Measurements from ENCODE around the gene PAGR1.
"Not testable (repeated sequence)": the region's sequence is repeated elsewhere in the genome, so short reads cannot be mapped to it uniquely, and the experiment has no call there.

PAGR1 gene

DNA sequence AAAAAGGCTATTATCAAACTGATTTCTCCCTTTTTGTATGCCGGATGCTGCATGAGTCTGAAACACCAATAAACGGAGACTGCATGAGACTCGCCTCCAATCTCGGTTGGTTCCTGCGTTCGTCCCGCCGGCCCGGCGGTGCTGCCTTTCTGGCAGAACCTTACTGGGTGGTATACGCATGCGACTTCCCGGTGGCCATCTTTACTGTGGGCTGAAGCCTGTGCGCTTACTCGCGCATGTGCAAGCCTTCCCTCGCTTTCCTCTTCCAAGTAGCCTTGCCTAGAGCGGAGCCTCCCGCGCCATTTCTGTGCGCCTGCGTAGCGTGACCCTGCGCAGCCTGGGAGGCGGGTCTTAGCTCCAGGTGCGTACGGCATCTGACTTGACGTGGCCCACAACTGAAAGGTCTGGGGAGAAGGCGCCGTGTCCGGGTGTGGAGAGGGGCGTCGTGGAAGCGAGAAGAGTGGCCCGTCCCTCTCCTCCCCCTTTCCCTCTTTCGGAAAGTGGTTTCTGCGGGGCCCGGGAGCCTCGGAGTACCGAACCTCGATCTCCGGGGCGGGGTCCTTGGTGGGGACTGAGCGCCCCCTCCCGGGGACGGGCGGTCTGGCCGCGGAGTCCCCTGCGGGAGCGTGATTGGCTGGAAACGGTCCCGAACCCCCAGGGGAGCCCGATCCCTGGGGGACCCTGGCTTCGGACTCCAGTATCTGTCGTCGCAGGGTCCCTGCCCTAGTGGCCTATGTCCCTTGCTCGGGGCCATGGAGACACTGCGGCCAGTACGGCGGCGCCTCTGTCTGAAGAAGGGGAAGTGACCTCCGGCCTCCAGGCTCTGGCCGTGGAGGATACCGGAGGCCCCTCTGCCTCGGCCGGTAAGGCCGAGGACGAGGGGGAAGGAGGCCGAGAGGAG, at the start of gene PAGR1:
PAGR1 (plus strand) TSS at position 360 of the 901 bp plus-strand sequence; CDS start at position 734, 374 bp downstream.
- peak; percentile 98 to 99 for DNase-seq

- no peak for DNase-seq
Observed at GRCh38 chr16:29766571-29766970, 49.4 kb upstream of the PAGR1 start.

DNA sequence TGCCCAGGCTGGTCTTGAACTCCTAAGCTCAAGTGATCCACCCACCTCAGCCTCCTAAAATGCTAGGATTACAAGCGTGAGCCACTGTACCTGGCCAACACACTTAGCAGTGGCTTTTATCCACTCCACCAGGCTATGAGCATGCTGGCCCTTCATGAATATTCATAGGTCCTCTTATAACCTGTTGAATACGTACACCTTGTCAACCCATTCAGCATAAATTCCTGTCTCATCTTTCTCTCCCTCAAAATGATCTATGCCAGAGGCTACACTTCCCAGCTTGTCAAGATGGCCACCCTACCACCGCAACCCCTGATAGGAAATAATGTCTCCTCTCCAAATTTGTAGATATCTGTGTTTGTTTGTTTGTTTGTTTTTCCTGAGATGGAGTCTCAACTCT, 48.9 kb upstream of the PAGR1 start:
- no peak for DNase-seq

DNA sequence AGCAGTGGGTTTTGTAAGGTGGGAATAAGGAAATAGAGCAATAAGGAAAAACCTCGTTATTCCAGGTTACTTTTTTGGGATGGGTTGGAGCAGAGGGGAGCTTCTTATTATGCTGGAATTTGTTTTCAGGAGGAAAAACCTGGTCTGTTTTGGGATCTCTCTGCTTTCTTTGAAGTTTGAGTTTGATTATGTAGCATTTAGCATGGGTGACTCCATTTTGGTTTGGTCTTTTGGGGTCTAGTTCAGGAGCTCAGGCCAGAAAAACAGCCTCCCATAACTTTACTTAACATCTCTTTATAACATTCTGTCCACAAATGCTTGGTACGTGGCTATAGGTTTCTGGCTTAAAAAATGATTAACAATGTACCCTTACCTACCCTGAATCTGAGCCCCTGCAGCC, 46.4 kb upstream of the PAGR1 start:
- DNase-seq: no peak

DNA sequence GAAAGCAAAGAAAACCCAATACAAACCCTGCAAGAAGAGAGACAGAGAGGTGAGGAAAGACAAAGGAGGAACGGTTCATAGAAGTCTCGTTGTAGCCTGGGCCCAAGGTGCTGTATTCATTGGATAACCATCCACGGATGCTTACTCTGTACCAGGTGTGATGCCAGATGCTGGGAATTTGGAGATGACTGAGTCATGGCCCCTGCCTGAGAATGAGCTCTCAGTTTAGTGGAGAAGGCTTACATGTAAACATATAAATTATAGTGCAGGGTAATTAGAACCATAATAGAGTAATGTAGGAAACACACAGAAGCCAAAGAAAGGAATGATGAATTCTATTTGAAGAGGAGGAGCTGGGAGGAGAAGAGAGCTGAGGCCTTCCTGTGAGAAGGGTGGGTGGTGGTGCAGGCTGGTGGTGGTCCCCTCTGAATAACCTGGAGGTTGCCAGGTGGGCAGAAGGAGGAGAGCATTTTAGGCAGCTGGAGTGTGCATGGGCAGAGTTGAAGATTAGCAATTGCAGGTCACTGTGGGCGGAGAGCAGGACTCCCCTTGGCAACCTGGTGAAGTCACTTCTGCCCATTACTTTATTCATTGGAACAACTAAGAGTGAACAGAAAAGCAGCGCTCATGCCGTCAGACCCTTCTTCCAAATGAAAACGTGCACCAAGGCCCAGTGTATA, 45.6 kb upstream of the PAGR1 start:
- no peak for DNase-seq

DNA sequence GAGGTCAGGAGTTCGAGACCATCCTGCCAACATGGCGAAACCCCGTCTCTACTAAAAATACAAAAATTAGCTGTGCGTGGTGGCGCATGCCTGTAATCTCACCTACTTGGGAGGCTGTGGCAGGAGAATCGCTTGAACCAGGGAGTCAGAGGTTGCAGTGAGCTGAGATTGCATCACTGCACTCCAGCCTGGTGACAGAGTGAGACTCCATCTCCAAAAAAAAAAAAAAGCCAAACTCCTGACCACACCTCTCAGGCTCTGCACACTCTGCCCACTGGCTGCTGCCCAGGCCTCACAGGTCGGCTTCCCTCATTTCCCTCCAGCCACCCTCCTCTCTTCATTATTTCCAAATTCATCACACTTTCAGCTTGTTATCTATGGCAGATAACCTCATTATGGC, 43.6 kb upstream of the PAGR1 start:
- DNase-seq: not testable (repeated sequence)

DNA sequence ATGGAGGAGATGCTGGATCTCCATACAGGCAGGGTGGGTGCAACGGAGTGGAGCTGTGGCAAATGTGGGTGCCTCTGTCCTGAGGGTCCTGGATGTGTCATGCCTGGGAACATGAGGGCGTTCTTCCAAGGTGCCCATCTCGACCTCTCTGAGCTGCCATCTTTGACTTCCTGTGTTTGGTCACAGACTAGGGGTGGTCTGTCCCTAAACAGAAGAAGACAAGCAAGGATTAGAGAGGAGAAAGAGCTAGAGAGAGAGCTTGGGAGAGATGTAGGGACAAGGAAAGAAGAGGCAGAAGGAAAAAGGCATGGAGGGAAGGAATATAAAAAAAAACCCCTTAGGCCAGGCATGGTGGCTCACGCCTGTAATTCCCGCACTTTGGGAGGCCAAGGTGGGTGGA, 41.2 kb upstream of the PAGR1 start:
- no peak for DNase-seq

DNA sequence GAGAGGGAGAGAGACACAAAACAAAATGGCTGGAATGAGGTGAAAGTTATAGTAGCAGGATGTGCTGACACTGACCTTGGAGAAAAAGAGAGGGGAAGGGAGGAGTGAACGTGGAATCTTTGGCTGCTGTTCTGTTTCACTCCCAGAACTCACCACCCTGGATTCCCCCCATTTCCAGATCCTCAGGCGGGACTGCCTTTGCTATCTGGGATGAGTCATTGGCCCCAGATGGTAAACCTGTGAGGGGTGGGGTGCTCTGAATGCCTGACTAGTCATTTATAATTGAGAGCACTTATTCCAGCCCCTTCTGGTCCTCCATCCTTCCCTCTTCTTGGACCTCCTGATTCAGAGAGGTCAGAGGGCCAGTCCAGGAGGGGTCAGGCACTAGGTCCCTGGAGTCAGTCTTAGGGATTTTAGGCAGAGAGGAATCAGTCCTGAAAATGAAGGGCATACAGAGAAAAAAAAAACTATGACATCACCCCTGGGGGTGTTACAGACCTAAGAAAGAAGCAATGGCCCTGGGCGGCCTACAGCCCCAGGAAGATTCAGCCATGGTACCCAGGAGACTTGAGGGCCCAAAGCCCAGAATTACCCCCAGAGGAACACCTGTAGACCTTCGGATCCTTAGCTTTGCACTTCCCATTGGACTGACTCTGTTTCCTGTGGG, 40.1 kb upstream of the PAGR1 start:
- DNase-seq: no peak

- no peak for DNase-seq
Observed at GRCh38 chr16:29777576-29778350, 38.2 kb upstream of the PAGR1 start, which contains the start of gene ZG16. Gene ZG16, plus strand, starts transcription at chr16:29778256. Its CDS starts 1,011 bp downstream, at chr16:29779267.

GRCh38 chr16:29779474-29779873, 36.5 kb upstream of the PAGR1 start:
- DNase-seq: no peak

DNA sequence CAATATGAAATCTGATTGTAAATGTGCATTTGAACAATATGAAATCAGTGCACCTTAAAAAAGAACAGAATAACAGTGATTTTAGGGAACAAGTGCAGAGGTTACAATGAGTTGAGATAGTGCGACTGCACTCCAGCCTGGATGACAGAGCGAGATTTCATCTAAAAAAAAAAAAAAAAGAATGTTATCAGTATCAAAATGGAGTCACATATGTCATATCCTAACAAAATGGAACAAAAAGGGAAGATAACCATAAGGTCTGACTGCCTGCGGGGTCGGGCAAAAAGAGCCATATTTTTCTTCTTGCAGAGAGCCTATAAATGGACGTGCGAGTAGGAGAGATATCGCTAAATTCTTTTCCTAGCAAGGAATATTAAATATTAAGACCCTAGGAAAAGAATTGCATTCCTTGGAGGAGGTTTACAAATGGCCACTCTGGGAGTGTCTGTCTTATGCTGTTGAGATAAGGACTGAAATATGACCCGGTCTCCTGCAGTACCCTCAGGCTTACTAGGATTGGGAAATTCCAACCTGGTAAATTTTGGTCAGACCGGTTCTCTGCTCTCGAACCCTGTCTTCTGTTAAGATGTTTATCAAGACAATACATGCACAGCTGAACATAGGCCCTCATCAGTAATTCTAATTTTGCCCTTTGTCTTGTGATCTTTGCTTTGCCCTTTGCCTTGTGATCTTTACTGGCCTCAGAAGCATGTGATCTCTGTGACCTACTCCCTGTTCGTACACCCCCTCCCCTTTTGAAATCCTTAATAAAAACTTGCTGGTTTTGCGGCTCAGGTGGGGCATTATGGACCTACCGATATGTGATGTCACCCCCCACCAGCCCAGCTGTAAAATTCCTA, 32.6 kb upstream of the PAGR1 start:
- DNase-seq: not testable (repeated sequence)

GRCh38 chr16:29784157-29784556, 31.8 kb upstream of the PAGR1 start:
- no peak for DNase-seq

- no peak for DNase-seq
Observed at GRCh38 chr16:29784901-29785500, 31.0 kb upstream of the PAGR1 start.

DNA sequence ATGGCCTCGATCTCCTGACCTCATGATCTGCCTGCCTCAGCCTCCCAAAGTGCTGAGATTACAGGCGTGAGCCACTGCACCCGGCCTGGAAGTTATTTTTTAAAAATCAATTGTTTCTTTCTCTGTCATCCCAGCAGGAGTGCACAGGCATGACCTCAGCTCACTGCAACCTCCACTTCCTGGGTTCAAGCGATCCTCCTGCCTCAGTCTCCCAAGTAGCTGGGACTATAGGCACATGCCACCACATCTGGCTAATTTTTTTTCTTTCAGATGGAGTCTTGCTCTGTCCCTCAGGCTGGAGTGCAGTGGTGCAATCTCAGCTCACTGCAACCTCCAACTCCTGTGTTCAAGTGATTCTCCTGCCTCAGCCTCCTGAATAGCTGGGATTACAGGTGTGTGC, 28.8 kb upstream of the PAGR1 start:
- DNase-seq: not testable (repeated sequence)

DNA sequence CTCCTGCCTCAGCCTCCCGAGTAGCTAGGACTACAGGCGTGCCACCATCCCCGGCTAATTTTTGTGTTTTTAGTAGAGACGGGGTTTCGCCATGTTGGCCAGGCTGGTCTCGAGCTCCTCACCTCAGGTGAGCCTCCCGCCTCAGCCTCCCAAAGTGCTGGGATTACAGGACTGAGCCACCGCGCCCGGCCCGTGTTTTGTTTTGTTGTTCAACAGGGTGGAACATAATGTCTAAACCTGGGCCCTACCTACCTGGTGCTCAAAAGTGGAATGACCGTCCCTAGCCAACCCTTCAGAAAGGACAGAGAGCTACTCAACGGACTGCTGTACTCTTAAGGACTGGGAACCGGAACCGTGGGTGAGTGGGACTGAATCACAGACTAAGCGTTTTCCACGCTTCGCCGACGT, 26.2 kb upstream of the PAGR1 start:
- DNase-seq: no peak

- DNase-seq: peak; percentile 98 to 99
Observed at GRCh38 chr16:29790183-29790948, 25.6 kb upstream of the PAGR1 start, which contains the start of gene KIF22. Gene KIF22, plus strand, starts transcription at chr16:29790751. Its CDS starts 9 bp downstream, at chr16:29790760.

DNA sequence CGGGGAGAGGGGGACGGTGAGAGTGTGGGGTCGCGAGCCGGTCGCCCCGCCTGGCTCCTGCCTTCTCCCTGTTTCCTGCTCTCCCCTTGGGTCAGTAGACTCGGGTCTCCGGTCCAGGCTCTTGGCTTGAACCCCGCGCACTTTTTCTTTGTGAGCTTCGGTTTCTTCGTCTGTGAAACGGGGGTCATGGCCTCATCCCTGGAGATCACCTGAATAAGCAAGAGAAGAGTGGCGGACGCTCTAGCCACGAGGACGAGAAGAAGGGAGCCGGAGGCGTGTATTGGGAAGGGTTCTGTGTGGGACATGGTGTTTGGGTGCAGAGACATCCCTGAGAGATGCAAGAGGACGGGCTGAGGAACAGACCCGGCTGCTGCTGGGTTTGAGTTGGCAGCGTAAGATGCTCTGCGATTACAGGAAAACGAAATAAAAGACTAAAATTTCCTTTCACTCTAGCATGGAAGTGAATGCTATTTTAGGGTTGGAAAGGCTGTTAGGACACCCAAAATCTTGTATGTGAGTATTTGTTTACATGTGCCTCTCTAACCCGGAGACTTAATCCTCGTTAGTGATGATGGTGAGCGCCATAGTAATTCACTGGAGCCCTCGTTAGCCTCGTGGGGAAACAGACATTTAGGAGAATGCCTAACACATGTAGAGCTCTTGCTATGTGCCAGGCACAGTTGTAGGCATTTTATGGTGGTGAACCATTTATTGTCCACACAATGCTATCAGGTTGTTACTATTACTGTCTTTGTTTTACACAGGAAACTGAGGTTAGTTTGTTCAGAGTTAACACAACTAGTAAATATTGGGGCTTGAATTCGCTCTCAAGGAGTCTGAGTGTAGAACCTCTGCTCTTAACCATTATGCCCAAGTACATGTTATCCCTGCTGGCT, 24.8 kb upstream of the PAGR1 start:
- no peak for DNase-seq

DNA sequence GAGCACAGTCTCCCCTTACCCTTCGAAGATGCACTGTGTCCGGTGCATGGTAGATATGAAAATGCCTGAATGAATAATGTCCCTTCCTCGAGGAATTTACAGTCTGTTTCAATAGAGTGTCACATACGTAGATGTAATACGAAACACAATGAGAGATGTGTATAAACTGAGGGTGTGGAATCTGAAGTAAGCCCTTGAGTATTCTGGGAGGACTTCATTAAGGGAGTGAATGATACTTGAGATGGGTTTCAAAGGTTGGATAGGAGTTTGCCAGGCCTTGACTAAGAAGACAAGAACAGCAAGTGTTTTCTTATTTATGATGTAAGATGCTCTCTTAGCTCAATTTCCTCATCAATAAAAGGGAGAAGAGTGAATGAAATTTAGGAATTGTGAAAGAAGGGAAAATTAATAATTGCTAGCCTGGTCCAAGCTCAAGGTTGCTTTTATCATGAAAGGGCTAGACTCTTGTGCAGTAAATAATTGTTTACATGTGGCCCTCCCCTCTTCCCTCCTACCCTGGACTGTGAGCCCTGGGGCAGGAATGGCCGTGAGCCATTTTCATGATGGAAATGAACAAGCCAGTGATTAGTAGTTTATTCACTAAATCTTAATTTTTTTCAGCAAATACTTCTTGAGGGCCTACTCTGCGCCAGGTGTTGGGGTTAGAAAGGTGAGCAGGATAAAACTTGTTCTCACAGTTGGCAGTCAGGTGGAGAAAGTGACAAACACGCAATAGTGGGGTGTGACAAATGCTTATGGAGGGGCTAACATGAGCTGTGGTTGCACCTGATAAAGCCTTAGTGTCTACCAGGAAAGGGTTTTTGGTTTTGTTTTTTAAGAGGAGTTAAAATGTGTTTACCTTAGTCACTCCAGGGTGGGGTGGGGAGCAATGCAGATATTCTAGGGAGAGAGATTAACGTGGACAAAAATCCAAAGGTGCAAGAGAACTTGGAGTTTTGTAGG, 23.8 kb upstream of the PAGR1 start:
- DNase-seq: no peak

Measured in SW 1271 (cell line).